Epithelial cell of umbilical artery (primary cell): ENCODE results near the gene CARD18. TPM values are rescaled to one million over a fixed set of nuclear protein-coding genes. Genes with fewer than 3 reads are reported as not detected.

Experiments
- total RNA-seq: library from RNA; depleted of rRNA; stranded (reverse); fragments of >200 nt; gene quantifications from 2 replicates; pipeline ENCODE4 v1.2.3, GENCODE V29; 2014

The CARD18 gene, protein sequence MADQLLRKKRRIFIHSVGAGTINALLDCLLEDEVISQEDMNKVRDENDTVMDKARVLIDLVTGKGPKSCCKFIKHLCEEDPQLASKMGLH
- under 0.01 TPM in 1 of 2 replicates, not detected in the other for total RNA-seq

DNA sequence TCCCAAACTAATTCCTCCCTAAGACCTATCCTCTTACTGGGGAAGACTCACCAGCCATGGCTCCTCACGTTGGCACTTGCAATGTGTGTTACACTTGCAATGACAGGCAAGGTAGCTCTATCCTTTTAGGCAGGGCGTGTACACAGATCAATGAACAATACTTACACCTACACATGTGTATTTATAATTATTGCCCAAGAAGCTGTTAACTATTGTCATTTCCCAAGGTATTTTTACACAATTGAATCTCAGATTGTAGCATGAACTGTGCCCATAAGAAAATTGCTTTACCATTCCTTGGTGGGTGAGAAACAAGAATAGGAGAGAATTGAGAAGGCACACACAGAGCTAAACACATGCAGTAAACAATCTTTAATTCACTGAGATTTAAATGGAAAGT, at the start of gene CARD18:
CARD18 (minus strand) TSS at position 101 of the 400 bp plus-strand sequence; CDS start at position 58, 43 bp downstream.

Other genes with a start within 250 kb of the CARD18 start
- gene CASP12, start 241.3 kb downstream of the CARD18 start, total RNA-seq, result 1.9 and 2.0 TPM in 2 replicates
- gene CASP4, start 171.2 kb downstream of the CARD18 start, total RNA-seq, result 161 and 167 TPM in 2 replicates
- gene CASP5, start 116.6 kb downstream of the CARD18 start, total RNA-seq, result not detected in 2 replicates
- gene CASP1, start 104.6 kb downstream of the CARD18 start, total RNA-seq, result 4.2 and 49.7 TPM in 2 replicates
- gene CARD16, start 94.4 kb downstream of the CARD18 start, total RNA-seq, result 18.8 and 146 TPM in 2 replicates